Cerebellar cortex (tissue), 1 donor: ENCODE results near the gene GUCD1.

ENCODE experiments used
- DNase-seq: peaks from one replicate; pipeline ENCODE4 v3.0.0-alpha.2; 2015; ENCODE audit warnings: low spot score

GUCD1 gene

GRCh38 chr22:24590596-24591173, 35.7 kb upstream of the GUCD1 start:
- no peak for DNase-seq

- DNase-seq = no peak
Observed at GRCh38 chr22:24589518-24590030, 34.6 kb upstream of the GUCD1 start.

- no peak for DNase-seq
Observed at GRCh38 chr22:24588757-24589481, 34.0 kb upstream of the GUCD1 start.

- DNase-seq = no peak
Observed at GRCh38 chr22:24588381-24588756, 33.4 kb upstream of the GUCD1 start.

- no peak for DNase-seq
Observed at GRCh38 chr22:24587948-24588347, 33.0 kb upstream of the GUCD1 start.

GRCh38 chr22:24587251-24587650, 32.3 kb upstream of the GUCD1 start:
- no peak for DNase-seq

- no peak for DNase-seq
Observed at GRCh38 chr22:24585927-24586546, 31.1 kb upstream of the GUCD1 start.

GRCh38 chr22:24585461-24585860, 30.5 kb upstream of the GUCD1 start:
- DNase-seq = no peak

GRCh38 chr22:24584871-24585411, 30.0 kb upstream of the GUCD1 start:
- DNase-seq = no peak

- DNase-seq = no peak
Observed at GRCh38 chr22:24584166-24584790, 29.3 kb upstream of the GUCD1 start.

- no peak for DNase-seq
Observed at GRCh38 chr22:24583221-24584165, 28.6 kb upstream of the GUCD1 start.

- DNase-seq = peak; percentile 18
Observed at GRCh38 chr22:24582056-24582814, 27.3 kb upstream of the GUCD1 start.

GRCh38 chr22:24580276-24580675, 25.3 kb upstream of the GUCD1 start:
- DNase-seq = no peak

- no peak for DNase-seq
Observed at GRCh38 chr22:24579258-24579601, 24.3 kb upstream of the GUCD1 start.

- no peak for DNase-seq
Observed at GRCh38 chr22:24578355-24579257, 23.7 kb upstream of the GUCD1 start.

- DNase-seq = no peak
Observed at GRCh38 chr22:24576778-24577177, 21.8 kb upstream of the GUCD1 start.

- no peak for DNase-seq
Observed at GRCh38 chr22:24571266-24571665, 16.3 kb upstream of the GUCD1 start.

GRCh38 chr22:24567668-24568067, 12.7 kb upstream of the GUCD1 start:
- DNase-seq = no peak

GRCh38 chr22:24566899-24567511, 12.1 kb upstream of the GUCD1 start:
- DNase-seq = no peak
